ENCODE results near the gene GPR156.

DNA sequence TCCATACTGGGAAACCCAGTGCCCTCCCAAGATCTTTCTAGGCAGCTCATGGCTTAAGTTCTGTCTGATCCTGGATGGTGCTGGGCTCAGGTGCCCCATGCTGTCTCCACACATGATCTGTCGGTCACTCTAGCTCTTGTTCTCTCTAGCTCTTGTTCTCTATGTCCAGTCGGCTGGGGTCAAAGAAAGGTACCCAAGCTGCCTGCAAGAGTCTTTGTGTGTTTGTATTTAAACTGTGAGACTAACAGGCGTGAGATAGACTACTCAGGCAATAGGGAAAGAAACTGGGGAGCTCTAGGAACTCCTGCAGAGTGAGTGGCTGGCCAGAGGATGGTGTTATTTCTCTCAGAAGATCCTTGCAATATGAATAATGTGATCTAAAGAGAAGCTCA lies 40.2 kb downstream of the GPR156 start:
- no peak for TF ChIP-seq TAF1 (IDR thresholded peaks at IDR 0.05; ENCODE audit: borderline replicate concordance, low read depth, low read length)
- no peak for TF ChIP-seq TCF7 (IDR thresholded peaks at IDR 0.05; ENCODE audit: borderline replicate concordance)
- TF ChIP-seq, protein P1, sequence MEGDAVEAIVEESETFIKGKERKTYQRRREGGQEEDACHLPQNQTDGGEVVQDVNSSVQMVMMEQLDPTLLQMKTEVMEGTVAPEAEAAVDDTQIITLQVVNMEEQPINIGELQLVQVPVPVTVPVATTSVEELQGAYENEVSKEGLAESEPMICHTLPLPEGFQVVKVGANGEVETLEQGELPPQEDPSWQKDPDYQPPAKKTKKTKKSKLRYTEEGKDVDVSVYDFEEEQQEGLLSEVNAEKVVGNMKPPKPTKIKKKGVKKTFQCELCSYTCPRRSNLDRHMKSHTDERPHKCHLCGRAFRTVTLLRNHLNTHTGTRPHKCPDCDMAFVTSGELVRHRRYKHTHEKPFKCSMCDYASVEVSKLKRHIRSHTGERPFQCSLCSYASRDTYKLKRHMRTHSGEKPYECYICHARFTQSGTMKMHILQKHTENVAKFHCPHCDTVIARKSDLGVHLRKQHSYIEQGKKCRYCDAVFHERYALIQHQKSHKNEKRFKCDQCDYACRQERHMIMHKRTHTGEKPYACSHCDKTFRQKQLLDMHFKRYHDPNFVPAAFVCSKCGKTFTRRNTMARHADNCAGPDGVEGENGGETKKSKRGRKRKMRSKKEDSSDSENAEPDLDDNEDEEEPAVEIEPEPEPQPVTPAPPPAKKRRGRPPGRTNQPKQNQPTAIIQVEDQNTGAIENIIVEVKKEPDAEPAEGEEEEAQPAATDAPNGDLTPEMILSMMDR (IDR thresholded peaks at IDR 0.05 in 2 of 3, conservative IDR thresholded peaks at IDR 0.05 in 1 of 3; ENCODE audit: control insufficient read depth in 2 of 3, extremely low read depth in 1 of 3, insufficient read depth in 1 of 3, low read depth in 3 of 3, low read length in 3 of 3), result no peak
- TF ChIP-seq ATF7 (IDR thresholded peaks at IDR 0.05; ENCODE audit: low read depth), result no peak
- no peak for TF ChIP-seq ELK1 (IDR thresholded peaks at IDR 0.05; ENCODE audit: low read depth, low read length)
- TF ChIP-seq ASH2L (IDR thresholded peaks at IDR 0.05; ENCODE audit: borderline replicate concordance, low read depth), result no peak
- TF ChIP-seq, protein P2, sequence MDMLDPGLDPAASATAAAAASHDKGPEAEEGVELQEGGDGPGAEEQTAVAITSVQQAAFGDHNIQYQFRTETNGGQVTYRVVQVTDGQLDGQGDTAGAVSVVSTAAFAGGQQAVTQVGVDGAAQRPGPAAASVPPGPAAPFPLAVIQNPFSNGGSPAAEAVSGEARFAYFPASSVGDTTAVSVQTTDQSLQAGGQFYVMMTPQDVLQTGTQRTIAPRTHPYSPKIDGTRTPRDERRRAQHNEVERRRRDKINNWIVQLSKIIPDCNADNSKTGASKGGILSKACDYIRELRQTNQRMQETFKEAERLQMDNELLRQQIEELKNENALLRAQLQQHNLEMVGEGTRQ (IDR thresholded peaks at IDR 0.05; ENCODE audit: borderline replicate concordance, low read depth, low read length), result no peak
- TF ChIP-seq EP300 (IDR thresholded peaks at IDR 0.05; ENCODE audit: borderline replicate concordance in 1 of 2, control insufficient read depth in 1 of 2, low read depth in 2 of 2, low read length in 2 of 2), result no peak
- TF ChIP-seq CBX5 (IDR thresholded peaks at IDR 0.05; ENCODE audit: low read depth), result no peak
- no peak for TF ChIP-seq CEBPZ (IDR thresholded peaks at IDR 0.05; ENCODE audit: low read depth, low read length)
- TF ChIP-seq NFIC (IDR thresholded peaks at IDR 0.05; ENCODE audit: low read depth, low read length), result no peak
- no peak for TF ChIP-seq NFYB (IDR thresholded peaks at IDR 0.05; ENCODE audit: insufficient read depth, low read depth, low read length)
- TF ChIP-seq SP1 (IDR thresholded peaks at IDR 0.05; ENCODE audit: low read depth, low read length), result no peak
- TF ChIP-seq RAD51 (IDR thresholded peaks at IDR 0.05), result no peak

Measured in GM12878 (cell line).